ENCODE measurements around the gene PFN3.

PFN3 gene

GRCh38 chr5:177393990-177394389 is 6.5 kb downstream of the PFN3 start:
- Histone ChIP-seq H3K4ac (ENCODE audit: low read depth, low read length) (no peak overlapping the region), H3K27ac (ENCODE audit: low read depth, low read length) (no peak overlapping the region), H2BK5ac (ENCODE audit: low read length) (no peak overlapping the region), H2AK5ac (ENCODE audit: low read length) (no peak overlapping the region), H3K79me1 (ENCODE audit: low read length) (no peaks in the 10 kb centered on the region), H2BK120ac (ENCODE audit: low read depth, low read length) (no peak overlapping the region), H3K36me3 (ENCODE audit: control insufficient read depth, insufficient read depth, low read length) (no peaks in the 10 kb centered on the region), H3K18ac (ENCODE audit: low read length) (no peak overlapping the region), H3K4me3 (ENCODE audit: low read length) (no peak overlapping the region), H3K27me3 (ENCODE audit: insufficient read depth, low read length, poor library complexity) (no peaks in the 10 kb centered on the region), H3K4me1 (ENCODE audit: control insufficient read depth, low read depth, low read length) (no peaks in the 10 kb centered on the region), H3K9ac (ENCODE audit: low read length) (no peak overlapping the region), H3K23ac (ENCODE audit: low read length) (peak overlapping the region; percentile 80), H2BK15ac (replicated peaks; ENCODE audit: low read depth) (no peak overlapping the region), H4K5ac (ENCODE audit: low read length) (no peak overlapping the region), H3K56ac (ENCODE audit: low read length) (no peak overlapping the region), H3K79me2 (ENCODE audit: control insufficient read depth, insufficient read depth, low read length) (no peaks in the 10 kb centered on the region), H3K4me2 (ENCODE audit: low read length) (no peak overlapping the region), H4K8ac (ENCODE audit: low read depth, low read length) (no peak overlapping the region)
- no peak for DNase-seq
- WGBS (ENCODE audit: extremely low coverage, insufficient coverage, low lambda C conversion rate): no CpG with 5 or more reads among the region's 5 CpGs

- Histone ChIP-seq H4K5ac (ENCODE audit: low read length) (no peak overlapping the region), H3K79me2 (ENCODE audit: control insufficient read depth, insufficient read depth, low read length) (no peaks in the 10 kb centered on the region), H3K4me3 (ENCODE audit: low read length) (no peak overlapping the region), H3K9ac (ENCODE audit: low read length) (no peak overlapping the region), H3K4me2 (ENCODE audit: low read length) (no peak overlapping the region), H2BK120ac (ENCODE audit: low read depth, low read length) (no peak overlapping the region), H3K27me3 (ENCODE audit: insufficient read depth, low read length, poor library complexity) (no peaks in the 10 kb centered on the region), H3K27ac (ENCODE audit: low read depth, low read length) (no peak overlapping the region), H3K56ac (ENCODE audit: low read length) (no peak overlapping the region), H3K4ac (ENCODE audit: low read depth, low read length) (no peak overlapping the region), H3K79me1 (ENCODE audit: low read length) (no peaks in the 10 kb centered on the region), H2AK5ac (ENCODE audit: low read length) (peak overlapping the region; percentile 6), H3K36me3 (ENCODE audit: control insufficient read depth, insufficient read depth, low read length) (no peaks in the 10 kb centered on the region), H3K18ac (ENCODE audit: low read length) (no peak overlapping the region), H4K8ac (ENCODE audit: low read depth, low read length) (no peak overlapping the region), H2BK15ac (replicated peaks; ENCODE audit: low read depth) (no peak overlapping the region), H3K23ac (ENCODE audit: low read length) (no peak overlapping the region), H3K4me1 (ENCODE audit: control insufficient read depth, low read depth, low read length) (no peaks in the 10 kb centered on the region), H2BK5ac (ENCODE audit: low read length) (no peak overlapping the region)
- no peak for DNase-seq
- WGBS (ENCODE audit: extremely low coverage, insufficient coverage, low lambda C conversion rate): no CpG with 5 or more reads among the region's 1 CpG
Measured at GRCh38 chr5:177393206-177393765, 7.2 kb downstream of the PFN3 start.

- Histone ChIP-seq H4K5ac (ENCODE audit: low read length) (no peak overlapping the region), H2BK5ac (ENCODE audit: low read length) (no peak overlapping the region), H3K9ac (ENCODE audit: low read length) (no peak overlapping the region), H2AK5ac (ENCODE audit: low read length) (no peak overlapping the region), H3K27ac (ENCODE audit: low read depth, low read length) (no peak overlapping the region), H3K79me1 (ENCODE audit: low read length) (no peaks in the 10 kb centered on the region), H3K4ac (ENCODE audit: low read depth, low read length) (no peak overlapping the region), H2BK120ac (ENCODE audit: low read depth, low read length) (no peak overlapping the region), H3K36me3 (ENCODE audit: control insufficient read depth, insufficient read depth, low read length) (no peaks in the 10 kb centered on the region), H3K4me1 (ENCODE audit: control insufficient read depth, low read depth, low read length) (no peaks in the 10 kb centered on the region), H3K4me2 (ENCODE audit: low read length) (no peak overlapping the region), H3K18ac (ENCODE audit: low read length) (no peak overlapping the region), H3K27me3 (ENCODE audit: insufficient read depth, low read length, poor library complexity) (no peaks in the 10 kb centered on the region), H3K56ac (ENCODE audit: low read length) (no peak overlapping the region), H2BK15ac (replicated peaks; ENCODE audit: low read depth) (no peak overlapping the region), H3K23ac (ENCODE audit: low read length) (no peak overlapping the region), H3K79me2 (ENCODE audit: control insufficient read depth, insufficient read depth, low read length) (no peaks in the 10 kb centered on the region), H4K8ac (ENCODE audit: low read depth, low read length) (no peak overlapping the region), H3K4me3 (ENCODE audit: low read length) (no peak overlapping the region)
- DNase-seq: no peak
- WGBS (ENCODE audit: extremely low coverage, insufficient coverage, low lambda C conversion rate): no CpG with 5 or more reads among the region's 5 CpGs
Measured at GRCh38 chr5:177392765-177393164, 7.7 kb downstream of the PFN3 start.

GRCh38 chr5:177390363-177391300 is 9.8 kb downstream of the PFN3 start:
- H3K9ac ChIP-seq (ENCODE audit: low read length): no peak overlapping the region
- H3K4me3 ChIP-seq (ENCODE audit: low read length): no peak overlapping the region
- peak overlapping the region; percentile 75 for H3K56ac ChIP-seq (ENCODE audit: low read length)
- no peak overlapping the region for H4K8ac ChIP-seq (ENCODE audit: low read depth, low read length)
- H3K4ac ChIP-seq (ENCODE audit: low read depth, low read length): peak overlapping the region; percentile 64
- H3K79me1 ChIP-seq (ENCODE audit: low read length): no peaks in the 10 kb centered on the region
- peak overlapping the region; percentile 93 for H4K5ac ChIP-seq (ENCODE audit: low read length)
- no peaks in the 10 kb centered on the region for H3K36me3 ChIP-seq (ENCODE audit: control insufficient read depth, insufficient read depth, low read length)
- H3K23ac ChIP-seq (ENCODE audit: low read length): no peak overlapping the region
- H2BK120ac ChIP-seq (ENCODE audit: low read depth, low read length): no peak overlapping the region
- no peaks in the 10 kb centered on the region for H3K79me2 ChIP-seq (ENCODE audit: control insufficient read depth, insufficient read depth, low read length)
- H3K18ac ChIP-seq (ENCODE audit: low read length): no peak overlapping the region
- no peak overlapping the region for H2BK15ac ChIP-seq (replicated peaks; ENCODE audit: low read depth)
- WGBS (ENCODE audit: extremely low coverage, insufficient coverage, low lambda C conversion rate): no CpG with 5 or more reads among the region's 13 CpGs
- H3K4me2 ChIP-seq (ENCODE audit: low read length): no peak overlapping the region
- H3K27me3 ChIP-seq (ENCODE audit: insufficient read depth, low read length, poor library complexity): no peaks in the 10 kb centered on the region
- DNase-seq: peak; percentile 94
- no peak overlapping the region for H2BK5ac ChIP-seq (ENCODE audit: low read length)
- peak overlapping the region; percentile 43 for H2AK5ac ChIP-seq (ENCODE audit: low read length)
- H3K27ac ChIP-seq (ENCODE audit: low read depth, low read length): no peak overlapping the region
- no peaks in the 10 kb centered on the region for H3K4me1 ChIP-seq (ENCODE audit: control insufficient read depth, low read depth, low read length)

- no peak overlapping the region for H3K27ac ChIP-seq (ENCODE audit: low read depth, low read length)
- WGBS (ENCODE audit: extremely low coverage, insufficient coverage, low lambda C conversion rate): no CpG with 5 or more reads among the region's 21 CpGs
- peak overlapping the region; percentile 68 for H3K23ac ChIP-seq (ENCODE audit: low read length)
- no peak overlapping the region for H4K5ac ChIP-seq (ENCODE audit: low read length)
- no peaks in the 10 kb centered on the region for H3K4me1 ChIP-seq (ENCODE audit: control insufficient read depth, low read depth, low read length)
- H3K4ac ChIP-seq (ENCODE audit: low read depth, low read length): no peak overlapping the region
- H3K9ac ChIP-seq (ENCODE audit: low read length): peak overlapping the region; percentile 10
- no peaks in the 10 kb centered on the region for H3K79me2 ChIP-seq (ENCODE audit: control insufficient read depth, insufficient read depth, low read length)
- no peak overlapping the region for H3K4me3 ChIP-seq (ENCODE audit: low read length)
- H2AK5ac ChIP-seq (ENCODE audit: low read length): no peak overlapping the region
- H2BK120ac ChIP-seq (ENCODE audit: low read depth, low read length): no peak overlapping the region
- peak; percentile 69 for DNase-seq
- H3K27me3 ChIP-seq (ENCODE audit: insufficient read depth, low read length, poor library complexity): no peaks in the 10 kb centered on the region
- no peak overlapping the region for H2BK5ac ChIP-seq (ENCODE audit: low read length)
- H3K4me2 ChIP-seq (ENCODE audit: low read length): no peak overlapping the region
- H3K79me1 ChIP-seq (ENCODE audit: low read length): no peaks in the 10 kb centered on the region
- peak overlapping the region; percentile 75 for H3K56ac ChIP-seq (ENCODE audit: low read length)
- no peak overlapping the region for H4K8ac ChIP-seq (ENCODE audit: low read depth, low read length)
- H3K36me3 ChIP-seq (ENCODE audit: control insufficient read depth, insufficient read depth, low read length): no peaks in the 10 kb centered on the region
- H2BK15ac ChIP-seq (replicated peaks; ENCODE audit: low read depth): no peak overlapping the region
- no peak overlapping the region for H3K18ac ChIP-seq (ENCODE audit: low read length)
Measured at GRCh38 chr5:177389241-177390169, 11.0 kb downstream of the PFN3 start.

Data from mesendoderm (in vitro differentiated cells).